GM10847 (cell line): Measurements from ENCODE around the gene DMD.

Experiments used
- POLR2A ChIP-seq: IDR thresholded peaks from 2 replicates; pipeline ENCODE4 v1.6.1; 2011; ENCODE audit not compliant: insufficient read length; ENCODE audit errors: extremely low read depth

The DMD gene

GRCh38 chrX:31319586-31319985 lies 1891.8 kb downstream of the DMD start:
- no peak for TF ChIP-seq POLR2A

GRCh38 chrX:31318866-31319265 lies 1892.5 kb downstream of the DMD start:
- no peak for TF ChIP-seq POLR2A

- TF ChIP-seq POLR2A = no peak
These were observed 1894.9 kb downstream of the DMD start for GRCh38 chrX:31316340-31316991.

GRCh38 chrX:31314921-31315320 lies 1896.4 kb downstream of the DMD start:
- TF ChIP-seq POLR2A = no peak

- no peak for TF ChIP-seq POLR2A
These were observed 1903.4 kb downstream of the DMD start for GRCh38 chrX:31307952-31308351.

DNA sequence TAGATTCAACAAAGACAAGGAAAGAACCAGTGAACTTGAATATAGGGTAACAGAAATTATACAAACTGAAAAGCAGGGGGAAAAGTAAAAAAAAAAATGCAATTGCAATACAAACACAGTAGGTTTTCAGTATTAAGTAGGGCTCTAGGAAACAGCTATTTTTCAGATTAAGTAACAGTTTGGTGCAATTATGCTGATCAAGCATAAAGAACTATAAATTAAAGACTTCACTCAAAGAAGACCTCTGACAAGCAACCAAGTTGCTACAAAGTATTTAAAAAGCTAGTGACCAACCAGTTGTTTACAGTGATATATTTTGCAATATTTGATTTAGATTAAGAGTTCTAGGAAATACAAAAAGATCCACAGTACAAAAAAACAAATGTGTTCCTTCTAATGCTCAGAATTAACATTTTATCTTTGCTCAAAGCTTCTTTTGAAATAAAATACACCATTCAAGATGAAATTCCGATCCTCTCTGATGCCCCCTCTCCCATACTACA lies 1908.7 kb downstream of the DMD start:
- TF ChIP-seq POLR2A = no peak

GRCh38 chrX:31301941-31302340 lies 1909.4 kb downstream of the DMD start:
- TF ChIP-seq POLR2A = no peak

DNA sequence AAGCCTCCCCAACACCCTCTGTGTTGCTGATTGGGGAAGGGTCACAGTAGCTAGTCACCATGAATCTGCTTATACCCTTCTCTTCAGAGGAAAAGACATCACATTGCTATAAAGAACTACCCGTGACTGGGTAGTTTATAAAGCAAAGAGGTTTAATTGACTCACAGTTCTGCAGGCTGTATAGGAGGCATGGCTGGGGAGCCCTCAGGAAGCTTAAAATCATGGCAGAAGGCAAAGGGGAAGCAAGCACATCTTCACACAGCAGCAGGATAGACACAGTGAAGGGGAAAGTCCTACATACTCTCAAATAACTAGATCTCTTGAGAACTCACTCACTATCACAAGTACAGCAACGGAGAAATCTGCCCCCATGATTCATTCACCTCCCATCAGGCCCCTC lies 1910.1 kb downstream of the DMD start:
- TF ChIP-seq POLR2A = no peak

DNA sequence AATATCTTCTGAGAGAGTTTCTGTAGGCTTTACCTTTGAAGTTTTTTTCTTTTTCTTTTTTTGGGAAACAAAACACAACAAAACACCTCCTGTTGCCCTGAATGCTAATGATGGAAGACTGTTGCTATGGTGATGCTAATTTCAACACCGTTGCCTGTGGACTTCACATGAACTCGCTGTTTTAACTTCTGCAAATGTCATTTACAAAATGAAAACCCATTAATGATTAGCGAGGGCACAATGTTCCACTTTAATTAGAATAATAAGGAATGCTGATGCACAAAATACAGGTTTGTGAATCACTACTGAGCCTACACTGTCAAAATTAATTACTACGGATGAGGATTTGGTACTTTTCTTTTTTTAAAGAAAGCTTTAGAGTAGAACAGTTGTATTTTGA lies 1912.4 kb downstream of the DMD start:
- TF ChIP-seq POLR2A = no peak

GRCh38 chrX:31297881-31298280 lies 1913.5 kb downstream of the DMD start:
- no peak for TF ChIP-seq POLR2A

DNA sequence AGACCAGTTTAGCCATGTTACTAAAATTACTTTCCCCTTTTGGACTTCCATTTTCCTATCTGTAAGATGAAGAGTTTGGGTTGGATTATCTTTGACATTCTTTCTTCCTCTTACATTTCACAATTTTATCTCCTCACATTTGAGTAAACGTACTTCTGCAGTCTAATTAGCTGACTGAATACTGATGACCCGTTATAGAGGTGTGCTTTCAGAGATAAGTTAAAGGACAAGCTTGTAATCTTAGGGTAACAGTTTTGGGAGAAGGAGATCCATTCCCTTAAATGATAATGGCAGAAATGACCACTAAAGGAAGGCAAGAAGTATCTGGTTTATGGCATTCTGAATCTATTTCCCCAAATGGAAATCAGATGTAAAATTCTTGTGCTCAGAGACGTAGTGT lies 1916.9 kb downstream of the DMD start:
- TF ChIP-seq POLR2A = no peak

DNA sequence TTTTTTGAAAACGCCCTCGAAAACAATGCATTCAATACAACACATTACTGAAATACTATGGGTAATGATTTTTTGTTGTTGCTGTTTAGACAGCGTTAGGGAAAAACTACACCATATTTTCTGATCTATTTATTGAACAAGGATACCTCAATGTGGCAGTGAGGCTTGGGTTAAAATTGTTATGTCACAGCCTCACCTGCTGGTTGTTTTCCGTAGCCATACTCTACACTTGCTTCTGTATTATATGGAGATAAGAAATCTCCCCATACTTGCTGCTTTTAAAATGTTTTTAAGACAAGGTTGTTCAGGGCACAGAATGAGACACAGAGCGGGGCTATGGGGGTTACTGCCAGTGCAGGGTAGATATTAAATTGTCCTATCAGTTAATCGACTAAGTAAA lies 1917.9 kb downstream of the DMD start:
- TF ChIP-seq POLR2A = no peak

GRCh38 chrX:31291131-31291530 lies 1920.2 kb downstream of the DMD start:
- no peak for TF ChIP-seq POLR2A

DNA sequence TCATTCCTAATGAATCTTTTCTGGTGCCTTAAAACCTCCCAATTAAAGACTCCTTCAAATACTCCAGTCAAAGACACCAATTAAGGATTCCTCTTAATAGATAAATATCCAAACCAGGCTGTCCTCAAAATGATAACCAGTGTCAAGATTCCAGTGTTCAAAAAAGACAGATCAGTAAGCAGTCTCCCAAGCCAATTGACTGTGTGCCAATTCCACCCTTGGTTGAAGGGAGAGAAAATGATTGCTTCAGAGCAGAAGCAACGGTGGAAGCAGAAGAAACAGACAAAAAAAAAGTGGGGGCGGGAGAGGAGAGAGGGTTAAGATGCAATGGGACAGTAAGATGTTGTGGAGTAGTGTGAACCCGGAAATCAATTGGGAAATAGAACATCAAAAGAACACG lies 1923.5 kb downstream of the DMD start:
- no peak for TF ChIP-seq POLR2A

DNA sequence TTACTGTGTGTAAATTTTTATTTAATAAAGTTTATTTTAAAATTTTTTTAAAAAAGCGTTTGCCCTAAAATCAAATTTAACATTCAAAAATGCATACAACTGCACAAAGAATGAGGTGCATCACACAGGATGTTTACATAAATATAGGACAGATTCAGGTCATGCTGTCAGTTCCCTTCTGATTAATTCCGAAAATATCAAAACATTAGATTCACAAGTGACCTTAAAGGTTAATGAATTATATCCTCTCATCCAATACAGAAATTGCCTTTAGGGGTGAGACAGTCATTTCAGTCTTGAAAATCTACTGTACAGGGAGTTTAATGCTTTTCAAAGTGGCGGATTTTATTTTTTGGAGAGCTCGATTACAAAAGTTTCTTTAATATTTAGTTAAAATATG lies 1930.8 kb downstream of the DMD start:
- TF ChIP-seq POLR2A = no peak

DNA sequence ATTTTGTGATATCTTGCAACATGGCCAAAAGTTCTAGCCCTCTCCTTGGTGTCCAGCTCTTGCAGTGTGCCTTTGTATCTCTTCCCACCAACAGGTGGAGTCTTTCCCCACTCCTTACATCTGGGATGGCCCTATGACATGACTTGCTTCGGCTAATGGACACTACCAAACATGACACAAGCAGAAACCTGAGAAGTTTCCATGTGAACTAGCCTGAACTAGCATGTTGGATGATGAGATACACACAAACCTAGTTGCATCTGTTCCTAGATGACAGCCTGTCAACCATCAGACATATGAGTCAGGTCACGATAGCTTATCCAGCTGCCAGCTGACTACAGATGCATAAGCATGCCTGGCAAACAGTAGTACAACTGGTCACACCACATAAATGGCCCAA lies 1932.0 kb downstream of the DMD start:
- TF ChIP-seq POLR2A = no peak

GRCh38 chrX:31272472-31272775 lies 1938.9 kb downstream of the DMD start:
- TF ChIP-seq POLR2A = no peak
